K562 (cell line): ENCODE data around the gene PUM1. TPM values are rescaled to one million over a fixed set of nuclear protein-coding genes. Genes with fewer than 3 reads are reported as not detected.

Experiments used
- BDP1 ChIP-seq: IDR thresholded peaks from 3 replicates; pipeline ENCODE4 v1.6.1; 2011; ENCODE audit not compliant: insufficient read length, insufficient read depth
- CBX3 ChIP-seq, 2 experiments: IDR thresholded peaks; 1 replicate in 1 of 2; 2 replicates in 1 of 2; pipeline ENCODE4 v1.6.1; 2012; ENCODE audit warnings: inconsistent platforms in 2 of 2, low read length in 2 of 2, borderline replicate concordance in 1 of 2, control low read depth in 1 of 2
- CREB5 ChIP-seq: fragments of 250-450 bp; sonication (Bioruptor Pico); IDR thresholded peaks from 2 replicates; pipeline ENCODE4 v1.5.0; 2020; ENCODE audit warnings: mild to moderate bottlenecking
- DNMT1 ChIP-seq: fragments of 450-650 bp; IDR thresholded peaks from 2 replicates; pipeline ENCODE4 v1.6.1; 2016; ENCODE audit warnings: antibody characterized with exemption, mild to moderate bottlenecking
- ETV1 ChIP-seq: fragments of 450-650 bp; conservative IDR thresholded peaks from 2 replicates; pipeline ENCODE4 v1.6.1; 2016; ENCODE audit warnings: missing genetic modification characterization, control low read depth, low read depth, missing compliant biosample characterization
- FUS ChIP-seq: fragments of 200-400 bp; formaldehyde crosslinking; optimal IDR thresholded peaks from 2 replicates; pipeline ENCODE3; 2017; ENCODE audit warnings: low read depth, low read length
- GABPB2 ChIP-seq: fragments of 250-450 bp; sonication (Bioruptor Pico); conservative IDR thresholded peaks from 2 replicates; pipeline ENCODE4 v1.5.1; 2021; ENCODE audit warnings: mild to moderate bottlenecking
- HDGF ChIP-seq: fragments of 450-650 bp; IDR thresholded peaks from 2 replicates; pipeline ENCODE4 v1.6.1; 2016
- HOMEZ ChIP-seq: fragments of 250-450 bp; sonication (Bioruptor Pico); IDR thresholded peaks from 2 replicates; pipeline ENCODE4 v1.4.0; 2020; ENCODE audit warnings: mild to moderate bottlenecking, moderate library complexity
- NFIX ChIP-seq: fragments of 250-450 bp; sonication (Bioruptor Pico); IDR thresholded peaks from 2 replicates; pipeline ENCODE4 v1.4.0; 2020; ENCODE audit warnings: low read depth, mild to moderate bottlenecking, moderate library complexity
- PCBP2 ChIP-seq: fragments of 200-400 bp; formaldehyde crosslinking; IDR thresholded peaks from 2 replicates; pipeline ENCODE4 v1.6.1; 2018; ENCODE audit warnings: low read length, low read depth, mild to moderate bottlenecking, moderate library complexity; ENCODE audit not compliant: poor library complexity, severe bottlenecking
- RBM25 ChIP-seq: fragments of 200-400 bp; formaldehyde crosslinking; IDR thresholded peaks from 2 replicates; pipeline ENCODE4 v1.6.1; 2018; ENCODE audit warnings: low read length, low read depth, moderate library complexity; ENCODE audit not compliant: severe bottlenecking
- SIX5 ChIP-seq, 2 experiments: IDR thresholded peaks; 2 replicates each; pipeline ENCODE4 v1.6.1; 2011; ENCODE audit warnings: low read length in 2 of 2, borderline replicate concordance in 1 of 2, low read depth in 1 of 2, mild to moderate bottlenecking in 1 of 2, moderate library complexity in 1 of 2; ENCODE audit not compliant: insufficient read depth in 1 of 2
- TAL1 ChIP-seq: fragments of 450-650 bp; IDR thresholded peaks from 2 replicates; pipeline ENCODE4 v1.6.1; 2016; ENCODE audit warnings: mild to moderate bottlenecking
- ZNF23 ChIP-seq: fragments of 250-450 bp; sonication (Bioruptor Pico); IDR thresholded peaks from 2 replicates; pipeline ENCODE4 v1.4.0; 2020; ENCODE audit warnings: mild to moderate bottlenecking
- ZNF24 ChIP-seq: fragments of 450-650 bp; IDR thresholded peaks from 2 replicates; pipeline ENCODE4 v1.6.1; 2016
- ZNF668 ChIP-seq: fragments of 250-450 bp; sonication (Bioruptor Pico); IDR thresholded peaks from 2 replicates; pipeline ENCODE4 v1.8.0; 2022; ENCODE audit warnings: mild to moderate bottlenecking, inconsistent platforms
- ZZZ3 ChIP-seq: fragments of 450-650 bp; IDR thresholded peaks from 2 replicates; pipeline ENCODE4 v1.6.1; 2016; ENCODE audit warnings: antibody characterized with exemption, mild to moderate bottlenecking, moderate library complexity
- polyA plus RNA-seq, 8 experiments: library from polyadenylated mRNA; depleted of rRNA in 4 of 8; stranded (reverse) in 5 of 8; unstranded in 3 of 8; fragments of >200 nt; fragmentation: Nextera tagmentation in 2 of 8; fragmentation: Illumina TruSeq in 1 of 8; extraction: Ambion mirVana in 2 of 8; extraction: Trizol in 1 of 8; gene quantifications; 2 replicates each; pipeline versions ENCODE4 v1.2.1 to v1.2.3, GENCODE V29; 2011 to 2014; ENCODE audit warnings: inconsistent platforms in 1 of 8, missing spikeins in 1 of 8
- total RNA-seq, 7 experiments: library from RNA; depleted of rRNA in 6 of 7; stranded (reverse); fragments of >200 nt in 6 of 7; fragmentation: Illumina TruSeq in 2 of 7; extraction: Trizol in 2 of 7; gene quantifications; 2 replicates each; pipeline versions ENCODE4 v1.2.1 to v1.2.3, GENCODE V29; 2011 to 2021; ENCODE audit warnings: low replicate concordance in 1 of 7
- TF ChIP-seq, protein P1 (sequence below): fragments of 200-800 bp; sonication (Bioruptor generic); IDR thresholded peaks from 2 replicates; pipeline ENCODE4 v1.6.1; 2016; ENCODE audit warnings: missing genetic modification characterization, missing compliant biosample characterization

The PUM1 gene
- total and polyA plus RNA-seq, 9 of the 15 experiments (the other 6 are each of a cell fraction or from before 2014, with no cell fraction given) = 37.7 to 104 (median 55.7) TPM

DNA sequence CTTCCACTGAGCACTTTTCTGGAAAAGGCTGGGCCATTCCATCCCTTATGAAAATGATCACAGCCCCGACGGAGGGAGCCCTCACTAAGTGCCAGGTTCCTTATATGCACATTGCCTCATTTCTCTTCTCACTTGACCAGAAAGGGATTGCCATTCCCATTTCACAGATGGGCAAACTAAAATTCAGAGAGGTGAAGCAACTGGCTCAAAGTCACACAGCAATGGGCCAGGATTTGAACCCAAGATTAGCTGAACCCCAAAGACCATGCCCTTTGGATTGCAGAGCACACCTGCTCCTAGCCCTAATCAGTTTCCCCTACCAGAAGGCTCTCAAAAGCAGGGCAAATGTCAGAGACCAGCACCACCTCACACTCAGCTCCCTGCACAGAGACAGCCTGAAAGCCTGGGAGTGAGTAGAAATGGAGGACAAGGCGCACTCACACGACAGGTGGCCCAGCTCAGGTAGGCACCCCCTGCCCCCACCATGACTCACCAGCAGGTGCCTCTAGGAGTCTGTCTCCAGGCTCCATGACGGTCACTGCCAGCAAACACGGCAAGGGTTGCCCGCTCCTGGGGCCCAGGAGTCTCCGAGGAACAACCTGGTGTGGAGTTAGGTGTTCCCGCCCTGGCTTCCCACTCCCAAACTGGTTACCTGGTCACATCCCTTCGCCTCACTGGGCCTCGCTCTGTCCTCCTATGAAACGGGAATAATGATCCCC is 178.6 kb downstream of the PUM1 start (continued):
- no peak for TF ChIP-seq HOMEZ
- no peak; the same call in 1 of the 2 replicates for TF ChIP-seq ZNF668
- peak; percentile 99 for TF ChIP-seq RBM25
- TF ChIP-seq ZNF23 = no peak
- TF ChIP-seq PCBP2 = no peak
- TF ChIP-seq ZNF24 = peak; percentile 45; the same call in 1 of the 2 replicates
- no peak for TF ChIP-seq SIX5 (IDR thresholded peaks at IDR 0.05; ENCODE audit: borderline replicate concordance in 1 of 2, insufficient read depth in 1 of 2, low read depth in 1 of 2, low read length in 2 of 2)
- TF ChIP-seq ETV1 (tag) = no peak
- TF ChIP-seq, protein P1, sequence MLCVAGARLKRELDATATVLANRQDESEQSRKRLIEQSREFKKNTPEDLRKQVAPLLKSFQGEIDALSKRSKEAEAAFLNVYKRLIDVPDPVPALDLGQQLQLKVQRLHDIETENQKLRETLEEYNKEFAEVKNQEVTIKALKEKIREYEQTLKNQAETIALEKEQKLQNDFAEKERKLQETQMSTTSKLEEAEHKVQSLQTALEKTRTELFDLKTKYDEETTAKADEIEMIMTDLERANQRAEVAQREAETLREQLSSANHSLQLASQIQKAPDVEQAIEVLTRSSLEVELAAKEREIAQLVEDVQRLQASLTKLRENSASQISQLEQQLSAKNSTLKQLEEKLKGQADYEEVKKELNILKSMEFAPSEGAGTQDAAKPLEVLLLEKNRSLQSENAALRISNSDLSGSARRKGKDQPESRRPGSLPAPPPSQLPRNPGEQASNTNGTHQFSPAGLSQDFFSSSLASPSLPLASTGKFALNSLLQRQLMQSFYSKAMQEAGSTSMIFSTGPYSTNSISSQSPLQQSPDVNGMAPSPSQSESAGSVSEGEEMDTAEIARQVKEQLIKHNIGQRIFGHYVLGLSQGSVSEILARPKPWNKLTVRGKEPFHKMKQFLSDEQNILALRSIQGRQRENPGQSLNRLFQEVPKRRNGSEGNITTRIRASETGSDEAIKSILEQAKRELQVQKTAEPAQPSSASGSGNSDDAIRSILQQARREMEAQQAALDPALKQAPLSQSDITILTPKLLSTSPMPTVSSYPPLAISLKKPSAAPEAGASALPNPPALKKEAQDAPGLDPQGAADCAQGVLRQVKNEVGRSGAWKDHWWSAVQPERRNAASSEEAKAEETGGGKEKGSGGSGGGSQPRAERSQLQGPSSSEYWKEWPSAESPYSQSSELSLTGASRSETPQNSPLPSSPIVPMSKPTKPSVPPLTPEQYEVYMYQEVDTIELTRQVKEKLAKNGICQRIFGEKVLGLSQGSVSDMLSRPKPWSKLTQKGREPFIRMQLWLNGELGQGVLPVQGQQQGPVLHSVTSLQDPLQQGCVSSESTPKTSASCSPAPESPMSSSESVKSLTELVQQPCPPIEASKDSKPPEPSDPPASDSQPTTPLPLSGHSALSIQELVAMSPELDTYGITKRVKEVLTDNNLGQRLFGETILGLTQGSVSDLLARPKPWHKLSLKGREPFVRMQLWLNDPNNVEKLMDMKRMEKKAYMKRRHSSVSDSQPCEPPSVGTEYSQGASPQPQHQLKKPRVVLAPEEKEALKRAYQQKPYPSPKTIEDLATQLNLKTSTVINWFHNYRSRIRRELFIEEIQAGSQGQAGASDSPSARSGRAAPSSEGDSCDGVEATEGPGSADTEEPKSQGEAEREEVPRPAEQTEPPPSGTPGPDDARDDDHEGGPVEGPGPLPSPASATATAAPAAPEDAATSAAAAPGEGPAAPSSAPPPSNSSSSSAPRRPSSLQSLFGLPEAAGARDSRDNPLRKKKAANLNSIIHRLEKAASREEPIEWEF (CRISPR knock-in tag) = no peak
- no peak for TF ChIP-seq CREB5
- TF ChIP-seq ZZZ3 = no peak
- TF ChIP-seq DNMT1 = no peak
- TF ChIP-seq NFIX = no peak
- TF ChIP-seq TAL1 = no peak
- no peak for TF ChIP-seq FUS
- TF ChIP-seq GABPB2 (CRISPR knock-in tag) = no peak
- TF ChIP-seq BDP1 = no peak
- TF ChIP-seq CBX3 (IDR thresholded peaks at IDR 0.05; ENCODE audit: borderline replicate concordance in 1 of 2, low read length in 2 of 2) = peak in 1 of 2 experiments; percentile 81; a peak in 2 of 3 replicates
- TF ChIP-seq HDGF = peak; percentile 93
